ENCODE measurements around the gene RNASE1. TPM values are rescaled to one million over a fixed set of nuclear protein-coding genes. Genes with fewer than 3 reads are reported as not detected.
"Not testable (repeated sequence)": the region's sequence is repeated elsewhere in the genome, so short reads cannot be mapped to it uniquely, and the experiment has no call there.

The RNASE1 gene
- total and polyA plus RNA-seq, 11 donors: 127 to 654 (median 242) TPM

DNA sequence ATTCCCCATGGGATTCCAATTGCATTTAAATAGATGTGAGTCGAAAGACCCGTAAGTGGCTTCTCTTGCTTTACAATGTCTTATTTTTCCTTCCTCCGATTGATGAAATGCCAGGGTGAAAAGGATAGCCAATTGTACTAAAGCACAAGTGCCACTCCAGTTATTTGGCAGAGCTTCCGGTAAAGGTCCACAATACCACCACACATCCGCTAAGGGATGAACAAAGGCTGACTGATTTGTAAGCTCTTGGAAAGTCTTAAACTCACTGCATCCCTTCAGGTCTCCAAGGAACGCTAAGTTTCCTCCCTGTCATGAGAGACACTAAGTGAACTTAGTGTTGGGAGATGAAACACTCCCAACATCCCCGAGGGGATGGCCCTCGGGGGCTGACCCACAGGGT lies 21.2 kb upstream of the RNASE1 start:
- H3K9me3 ChIP-seq: peaks cover 0 to 11% (median 0%) of the 10 kb centered on the region in 12 donors
- ATAC-seq: no peak
- H3K27me3 ChIP-seq: no peaks in the 10 kb centered on the region
- H3K36me3 ChIP-seq: no peaks in the 10 kb centered on the region
- TF ChIP-seq POLR2A (IDR thresholded peaks at IDR 0.05): no peak
- TF ChIP-seq, protein P1, sequence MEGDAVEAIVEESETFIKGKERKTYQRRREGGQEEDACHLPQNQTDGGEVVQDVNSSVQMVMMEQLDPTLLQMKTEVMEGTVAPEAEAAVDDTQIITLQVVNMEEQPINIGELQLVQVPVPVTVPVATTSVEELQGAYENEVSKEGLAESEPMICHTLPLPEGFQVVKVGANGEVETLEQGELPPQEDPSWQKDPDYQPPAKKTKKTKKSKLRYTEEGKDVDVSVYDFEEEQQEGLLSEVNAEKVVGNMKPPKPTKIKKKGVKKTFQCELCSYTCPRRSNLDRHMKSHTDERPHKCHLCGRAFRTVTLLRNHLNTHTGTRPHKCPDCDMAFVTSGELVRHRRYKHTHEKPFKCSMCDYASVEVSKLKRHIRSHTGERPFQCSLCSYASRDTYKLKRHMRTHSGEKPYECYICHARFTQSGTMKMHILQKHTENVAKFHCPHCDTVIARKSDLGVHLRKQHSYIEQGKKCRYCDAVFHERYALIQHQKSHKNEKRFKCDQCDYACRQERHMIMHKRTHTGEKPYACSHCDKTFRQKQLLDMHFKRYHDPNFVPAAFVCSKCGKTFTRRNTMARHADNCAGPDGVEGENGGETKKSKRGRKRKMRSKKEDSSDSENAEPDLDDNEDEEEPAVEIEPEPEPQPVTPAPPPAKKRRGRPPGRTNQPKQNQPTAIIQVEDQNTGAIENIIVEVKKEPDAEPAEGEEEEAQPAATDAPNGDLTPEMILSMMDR (IDR thresholded peaks at IDR 0.05): no peak
- peaks cover 0 to 31% (median 0%) of the 10 kb centered on the region in 12 donors for H3K4me1 ChIP-seq
- H3K4me3 ChIP-seq: no peak overlapping the region
- no peak for DNase-seq
- intact Hi-C loops (cut with DNase I): no loop called here
- no peak overlapping the region for H3K27ac ChIP-seq
- 75 to 96% (median 91%) methylated on average over 8 of the region's 8 CpGs for WGBS, 4 donors

DNA sequence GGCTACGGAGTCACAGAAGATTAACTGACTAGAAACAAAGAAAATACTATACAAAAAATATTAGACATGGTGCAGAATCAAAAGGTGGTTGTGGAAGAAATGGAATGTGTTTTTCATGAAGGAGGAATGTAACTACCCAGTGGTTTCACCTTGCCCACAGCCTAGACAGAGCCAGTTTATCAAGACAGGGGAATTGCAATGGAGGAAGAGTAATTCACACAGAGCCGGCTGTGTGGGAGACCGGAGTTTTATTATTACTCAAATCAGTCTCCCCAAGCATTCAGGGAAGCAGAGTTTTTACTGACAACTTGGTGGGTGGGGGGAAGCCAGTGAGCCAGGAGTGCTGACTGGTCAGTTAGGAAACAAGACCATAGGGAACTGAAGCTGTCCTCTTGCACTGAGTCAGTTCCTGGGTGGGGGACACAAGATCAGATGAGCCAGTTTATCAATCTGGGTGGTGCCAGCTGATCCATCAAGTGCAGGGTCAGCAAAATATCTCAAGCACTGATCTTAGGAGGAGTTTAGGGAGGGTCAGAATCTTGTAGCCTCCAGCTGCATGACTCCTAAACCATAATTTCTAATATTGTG lies 19.0 kb upstream of the RNASE1 start:
- peaks cover 0 to 33% (median 0%) of the 10 kb centered on the region in 12 donors for H3K4me1 ChIP-seq
- 72 to 77% (median 76%) methylated on average over 3 of the region's 3 CpGs for WGBS, 4 donors
- intact Hi-C loops (cut with DNase I); H3K9me3 ChIP-seq; H3K27me3 ChIP-seq; H3K36me3 ChIP-seq; H3K4me3 ChIP-seq: not testable (repeated sequence)
- DNase-seq (peak in 3 of 5 donors; percentile 30 to 56 (median 50)), ATAC-seq (peak in 3 of 4 donors; percentile 42 to 72 (median 53))
- H3K27ac ChIP-seq: peak overlapping the region in 3 of 12 donors; percentile 5 to 88 (median 19)

DNA sequence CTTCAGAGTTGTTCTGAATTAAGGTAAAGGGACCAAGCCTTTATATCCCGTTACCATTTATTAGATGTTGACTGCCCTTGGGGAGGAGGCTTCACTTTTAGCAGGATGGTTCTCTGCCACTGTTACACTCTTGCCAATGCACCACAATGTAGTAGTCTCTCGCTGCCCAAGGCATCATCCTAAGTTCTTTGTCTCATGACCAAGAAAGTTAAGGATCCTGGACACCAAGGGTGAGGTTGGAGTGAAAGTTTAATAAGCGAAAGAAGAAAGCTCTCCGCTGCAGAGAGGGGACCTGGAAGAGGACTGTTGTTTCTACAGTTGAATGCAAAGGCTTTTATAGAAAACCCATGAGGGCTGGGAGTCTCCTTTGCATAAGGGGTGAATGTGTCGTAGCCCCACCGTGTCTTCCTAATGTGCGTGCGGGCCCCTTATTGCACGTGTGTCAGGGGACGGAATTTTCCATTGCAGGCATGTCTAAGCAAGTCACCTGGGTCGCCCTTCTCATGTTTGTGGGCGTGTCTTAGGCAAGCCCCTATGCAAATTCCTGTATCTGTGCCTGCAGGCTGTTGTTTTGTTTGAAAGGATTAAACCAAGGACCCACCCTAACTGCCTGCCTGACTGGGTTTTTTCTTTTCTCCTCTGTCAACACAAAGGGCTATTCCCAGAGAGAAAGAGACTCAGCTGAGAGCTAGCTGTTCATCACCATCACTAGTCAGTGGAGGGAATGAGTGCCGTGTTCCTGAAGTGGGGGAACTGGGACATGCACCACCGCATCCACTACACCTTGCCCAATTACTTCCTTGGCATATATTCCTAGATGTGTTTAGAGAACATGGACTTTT lies 17.6 kb upstream of the RNASE1 start:
- 88 to 92% (median 91%) methylated on average over 14 of the region's 14 CpGs for WGBS, 4 donors

DNA sequence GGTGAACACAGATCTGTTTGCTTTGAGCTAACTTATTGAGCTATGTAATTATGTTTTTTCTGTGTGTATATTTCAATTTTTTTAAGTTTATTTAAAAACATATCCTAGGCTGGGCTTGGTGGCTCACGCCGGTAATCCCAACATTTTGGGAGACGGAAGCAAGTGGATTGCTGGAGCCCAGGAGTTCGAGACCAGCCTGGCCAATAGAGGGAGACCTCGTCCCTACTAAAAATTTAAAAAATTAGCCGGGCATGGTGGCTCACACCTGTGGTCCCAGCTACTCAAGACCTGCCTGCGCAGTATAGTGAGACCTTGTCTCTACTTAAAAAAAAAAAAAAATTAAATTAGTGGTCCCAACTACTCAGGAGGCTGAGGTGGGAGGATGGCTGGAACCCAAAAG lies 16.2 kb upstream of the RNASE1 start:
- Histone ChIP-seq H3K4me1 (peaks cover 0 to 24% (median 0%) of the 10 kb centered on the region in 12 donors), H3K27ac (no peak overlapping the region), H3K36me3 (no peaks in the 10 kb centered on the region), H3K27me3 (no peaks in the 10 kb centered on the region), H3K4me3 (no peak overlapping the region), H3K9me3 (no peaks in the 10 kb centered on the region)
- intact Hi-C loops (cut with DNase I): no loop called here
- TF ChIP-seq, protein P1 (IDR thresholded peaks at IDR 0.05): peak in 3 of 12 donors; percentile 19 to 20 (median 20)
- no peak for TF ChIP-seq POLR2A (IDR thresholded peaks at IDR 0.05)
- WGBS, 4 donors: 77 to 87% (median 84%) methylated on average over 7 of the region's 7 CpGs
- ATAC-seq (no peak), DNase-seq (no peak)

More for the DNA sequence above, 17.6 kb upstream of the RNASE1 start:
- no peak overlapping the region for H3K4me3 ChIP-seq
- H3K27ac ChIP-seq: peak overlapping the region in 1 of 12 donors; percentile 88
- no peaks in the 10 kb centered on the region for H3K36me3 ChIP-seq
- no peak for DNase-seq
- no peak for TF ChIP-seq POLR2A (IDR thresholded peaks at IDR 0.05)
- TF ChIP-seq, protein P1 (IDR thresholded peaks at IDR 0.05): no peak
- no peak for ATAC-seq
- H3K4me1 ChIP-seq: peaks cover 0 to 24% (median 0%) of the 10 kb centered on the region in 12 donors
- H3K27me3 ChIP-seq: no peaks in the 10 kb centered on the region
- intact Hi-C loops (cut with DNase I): no loop called here
- H3K9me3 ChIP-seq: no peaks in the 10 kb centered on the region

DNA sequence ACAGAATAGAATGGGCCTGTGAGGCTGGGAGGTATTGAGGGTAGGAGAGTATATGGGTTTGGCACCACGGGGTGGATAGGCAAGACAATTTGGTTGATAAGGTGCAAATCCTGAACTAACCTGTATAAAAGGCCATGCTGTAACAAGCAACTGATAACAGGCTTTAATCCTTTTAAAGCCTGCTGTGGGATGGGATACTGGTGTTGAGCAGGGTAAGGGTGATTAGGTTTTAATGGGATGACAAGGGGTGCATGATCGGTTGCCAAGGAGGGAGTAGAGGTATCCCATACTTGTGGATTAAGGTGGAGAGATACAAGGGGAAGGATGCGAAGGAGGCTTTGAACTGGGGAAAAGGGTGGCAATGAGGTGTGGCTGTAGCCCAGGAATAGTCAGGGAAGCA lies 13.3 kb upstream of the RNASE1 start:
- H3K27ac ChIP-seq; DNase-seq; H3K27me3 ChIP-seq; H3K36me3 ChIP-seq; H3K9me3 ChIP-seq; intact Hi-C loops (cut with DNase I); ATAC-seq; H3K4me3 ChIP-seq: not testable (repeated sequence)
- WGBS, 4 donors: 63 to 77% (median 68%) methylated on average over 3 of the region's 3 CpGs
- H3K4me1 ChIP-seq: peaks cover 0 to 25% (median 1%) of the 10 kb centered on the region in 12 donors
